HG02840 (cell line): ENCODE measurements around the gene MORC1.
"Not testable (repeated sequence)": the region's sequence is repeated elsewhere in the genome, so short reads cannot be mapped to it uniquely, and the experiment has no call there.

Experiments used
- ATAC-seq: cut with Tn5 transposase; IDR thresholded peaks from one replicate; pipeline ENCODE4 v1.9.1; 2021; ENCODE audit warnings: mild to moderate bottlenecking, moderate library complexity, moderate number of reproducible peaks; ENCODE audit not compliant: unreplicated experiment, low FRiP score

Gene MORC1

GRCh38 chr3:109114746-109115145 is 3.2 kb downstream of the MORC1 start:
- no peak for ATAC-seq

GRCh38 chr3:109112946-109113760 is 4.8 kb downstream of the MORC1 start:
- no peak for ATAC-seq

GRCh38 chr3:109109574-109109973 is 8.4 kb downstream of the MORC1 start:
- no peak for ATAC-seq

GRCh38 chr3:109098079-109098644 is 19.8 kb downstream of the MORC1 start:
- ATAC-seq = no peak

- ATAC-seq = no peak
Measured at GRCh38 chr3:109095166-109095565, 22.8 kb downstream of the MORC1 start.

GRCh38 chr3:109093561-109093960 is 24.4 kb downstream of the MORC1 start:
- no peak for ATAC-seq

GRCh38 chr3:109091846-109092245 is 26.1 kb downstream of the MORC1 start:
- ATAC-seq = no peak

- no peak for ATAC-seq
Measured at GRCh38 chr3:109089265-109089664, 28.7 kb downstream of the MORC1 start.

GRCh38 chr3:109081746-109082510 is 36.0 kb downstream of the MORC1 start:
- peak; percentile 99 for ATAC-seq

GRCh38 chr3:109080090-109080489 is 37.8 kb downstream of the MORC1 start:
- ATAC-seq = not testable (repeated sequence)

GRCh38 chr3:109073116-109073515 is 44.8 kb downstream of the MORC1 start:
- ATAC-seq = no peak

GRCh38 chr3:109072194-109072593 is 45.7 kb downstream of the MORC1 start:
- no peak for ATAC-seq

GRCh38 chr3:109071350-109072142 is 46.4 kb downstream of the MORC1 start:
- ATAC-seq = no peak

GRCh38 chr3:109070211-109070610 is 47.7 kb downstream of the MORC1 start:
- no peak for ATAC-seq

GRCh38 chr3:109066864-109067263 is 51.1 kb downstream of the MORC1 start:
- no peak for ATAC-seq

GRCh38 chr3:109059264-109059663 is 58.7 kb downstream of the MORC1 start:
- ATAC-seq = no peak

- ATAC-seq = no peak
Measured at GRCh38 chr3:109057616-109058015, 60.3 kb downstream of the MORC1 start.

GRCh38 chr3:109057056-109057455 is 60.9 kb downstream of the MORC1 start:
- ATAC-seq = no peak

GRCh38 chr3:109050591-109051167 is 67.3 kb downstream of the MORC1 start:
- no peak for ATAC-seq

- no peak for ATAC-seq
Measured at GRCh38 chr3:109047366-109047765, 70.6 kb downstream of the MORC1 start.
